Caco-2 (cell line): Measurements from ENCODE around the gene MPPED2. TPM values are rescaled to one million over a fixed set of nuclear protein-coding genes. Genes with fewer than 3 reads are reported as not detected.

ENCODE experiments used
- BruUV-seq: library from RNA; stranded (reverse); fragments of 400-500 nt; replicated peaks from 2 replicates; lab custom pipeline; 2021; lab: Mats Ljungman, UMichigan
- CTCF ChIA-PET: fragments of 300-600 bp; sonication (Branson Sonifier 250); formaldehyde crosslinking; loops from one replicate; lab custom pipeline; 2022; ENCODE audit warnings: antibody characterized with exemption; lab: Charles Lee
- POLR2A ChIA-PET: fragments of 300-600 bp; sonication (Branson Sonifier 250); formaldehyde crosslinking; loops from one replicate; lab custom pipeline; 2022; ENCODE audit warnings: antibody characterized with exemption; lab: Charles Lee
- DNase-seq, 2 experiments: peaks; one replicate each; pipeline versions ENCODE4 v3.0.0 to v3.0.0-alpha.2; 2020 to 2022
- H3K27me3 ChIP-seq: replicated peaks from 2 replicates; pipeline ENCODE4 v1.6.0; 2011; ENCODE audit warnings: low read length; ENCODE audit not compliant: control insufficient read depth, insufficient read depth
- H3K36me3 ChIP-seq: 2 replicates; pipeline ENCODE4 v1.5.1; 2011; ENCODE audit warnings: low read length; ENCODE audit not compliant: control insufficient read depth, insufficient read depth
- H3K4me1 ChIP-seq: fragments of 250-450 bp; sonication (Bioruptor Pico); 2 replicates; pipeline ENCODE4 v1.5.1; 2020; ENCODE audit warnings: mild to moderate bottlenecking
- H3K4me3 ChIP-seq: 2 replicates; pipeline ENCODE4 v1.5.1; 2011; ENCODE audit warnings: low read depth, mild to moderate bottlenecking, control low read depth, low read length
- H3K9me3 ChIP-seq: fragments of 250-450 bp; sonication (Bioruptor Pico); 2 replicates; pipeline ENCODE4 v1.5.1; 2020; ENCODE audit warnings: mild to moderate bottlenecking, moderate library complexity
- H3K27ac Mint-ChIP-seq: one replicate; pipeline ENCODE4 v1.8.0; 2022; ENCODE audit warnings: mixed read lengths; ENCODE audit not compliant: unreplicated experiment
- H3K27me3 Mint-ChIP-seq: one replicate; pipeline ENCODE4 v1.8.0; 2022; ENCODE audit warnings: mixed read lengths; ENCODE audit not compliant: insufficient read depth, unreplicated experiment
- H3K36me3 Mint-ChIP-seq: one replicate; pipeline ENCODE4 v1.8.0; 2022; ENCODE audit warnings: mild to moderate bottlenecking, mixed read lengths; ENCODE audit not compliant: insufficient read depth, unreplicated experiment
- H3K4me1 Mint-ChIP-seq: one replicate; pipeline ENCODE4 v1.8.0; 2022; ENCODE audit warnings: low read depth, mixed read lengths; ENCODE audit not compliant: unreplicated experiment
- H3K4me3 Mint-ChIP-seq: one replicate; pipeline ENCODE4 v1.8.0; 2022; ENCODE audit warnings: mild to moderate bottlenecking, moderate library complexity, mixed read lengths; ENCODE audit not compliant: unreplicated experiment
- H3K9me3 Mint-ChIP-seq: one replicate; pipeline ENCODE4 v1.8.0; 2022; ENCODE audit warnings: mixed read lengths; ENCODE audit not compliant: unreplicated experiment
- intact Hi-C: fragments of 100-400 bp; cut with micrococcal nuclease; formaldehyde crosslinking; loops from one replicate; pipeline ENCODE4 v1.10.0; 2022; ENCODE audit not compliant: unreplicated experiment
- total RNA-seq: library from RNA; stranded (reverse); gene quantifications from 2 replicates; pipeline ENCODE4 v1.2.3, GENCODE V29; 2022
- TF ChIP-seq, protein P1 (sequence below), 2 experiments: fragments of 200-600 bp in 1 of 2; IDR thresholded peaks; 1 replicate in 1 of 2; 2 replicates in 1 of 2; pipeline versions ENCODE4 v1.5.1 to v1.8.0; 2011 to 2022; ENCODE audit warnings: antibody characterized with exemption in 1 of 2, control low read depth in 1 of 2, inconsistent platforms in 1 of 2, low read depth in 1 of 2, low read length in 1 of 2, mild to moderate bottlenecking in 1 of 2, moderate library complexity in 1 of 2; ENCODE audit not compliant: insufficient read depth in 1 of 2, severe bottlenecking in 1 of 2, unreplicated experiment in 1 of 2

Gene MPPED2
- total RNA-seq, 1 experiment from 2014 or later, result not detected

DNA sequence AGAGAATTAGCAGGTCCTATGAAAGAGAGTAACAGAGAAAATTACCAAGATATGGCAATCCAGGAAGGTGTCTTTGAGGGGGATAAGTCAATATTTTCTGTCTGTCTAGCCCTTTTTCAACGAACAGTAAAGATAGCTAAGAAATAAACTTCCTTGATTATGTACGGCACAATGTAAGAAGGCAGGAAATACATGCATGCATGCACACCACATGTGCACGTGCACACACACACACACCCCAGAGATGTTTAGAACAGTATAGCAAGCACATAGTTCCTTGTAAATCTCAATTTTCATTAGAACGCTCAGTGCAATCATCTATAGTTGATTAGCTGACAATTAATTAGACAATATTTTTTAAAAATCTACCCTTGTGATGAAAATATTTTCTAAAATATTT, 74.7 kb downstream of the MPPED2 start:
- BruUV-seq, result no TSS peak
- TF ChIP-seq, protein P1, sequence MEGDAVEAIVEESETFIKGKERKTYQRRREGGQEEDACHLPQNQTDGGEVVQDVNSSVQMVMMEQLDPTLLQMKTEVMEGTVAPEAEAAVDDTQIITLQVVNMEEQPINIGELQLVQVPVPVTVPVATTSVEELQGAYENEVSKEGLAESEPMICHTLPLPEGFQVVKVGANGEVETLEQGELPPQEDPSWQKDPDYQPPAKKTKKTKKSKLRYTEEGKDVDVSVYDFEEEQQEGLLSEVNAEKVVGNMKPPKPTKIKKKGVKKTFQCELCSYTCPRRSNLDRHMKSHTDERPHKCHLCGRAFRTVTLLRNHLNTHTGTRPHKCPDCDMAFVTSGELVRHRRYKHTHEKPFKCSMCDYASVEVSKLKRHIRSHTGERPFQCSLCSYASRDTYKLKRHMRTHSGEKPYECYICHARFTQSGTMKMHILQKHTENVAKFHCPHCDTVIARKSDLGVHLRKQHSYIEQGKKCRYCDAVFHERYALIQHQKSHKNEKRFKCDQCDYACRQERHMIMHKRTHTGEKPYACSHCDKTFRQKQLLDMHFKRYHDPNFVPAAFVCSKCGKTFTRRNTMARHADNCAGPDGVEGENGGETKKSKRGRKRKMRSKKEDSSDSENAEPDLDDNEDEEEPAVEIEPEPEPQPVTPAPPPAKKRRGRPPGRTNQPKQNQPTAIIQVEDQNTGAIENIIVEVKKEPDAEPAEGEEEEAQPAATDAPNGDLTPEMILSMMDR (IDR thresholded peaks at IDR 0.05; ENCODE audit: insufficient read depth in 1 of 2, low read depth in 1 of 2, low read length in 1 of 2, severe bottlenecking in 1 of 2, unreplicated experiment in 1 of 2), result no peak
- no peak overlapping the region for H3K27ac Mint-ChIP-seq

DNA sequence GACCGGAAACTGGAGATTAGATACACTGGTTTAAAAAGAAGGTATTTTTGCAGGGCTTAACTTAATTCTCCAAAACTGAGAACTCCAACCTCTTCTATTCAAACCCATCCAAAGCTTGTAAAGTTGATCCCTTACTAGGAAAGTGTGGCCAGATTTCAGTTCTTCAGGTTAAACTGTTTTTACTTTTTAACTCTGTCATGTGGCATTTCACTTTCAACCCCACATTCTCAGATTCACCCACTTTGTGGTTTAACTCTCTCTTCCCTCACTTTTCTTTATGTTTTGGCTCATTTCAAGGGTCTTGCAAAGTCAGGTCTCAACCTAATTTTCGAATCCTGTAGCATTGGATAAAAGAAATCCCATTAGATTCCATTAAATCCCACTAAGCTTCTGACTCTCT, 75.4 kb downstream of the MPPED2 start:
- POLR2A ChIA-PET, result no interaction called here
- Mint-ChIP-seq H3K4me1 (no peaks in the 10 kb centered on the region), H3K36me3 (no peaks in the 10 kb centered on the region), H3K9me3 (no peaks in the 10 kb centered on the region), H3K27ac (no peak overlapping the region), H3K4me3 (no peak overlapping the region), H3K27me3 (peaks cover 2% of the 10 kb centered on the region)
- Histone ChIP-seq H3K9me3 (no peaks in the 10 kb centered on the region), H3K4me1 (no peaks in the 10 kb centered on the region), H3K4me3 (no peak overlapping the region), H3K36me3 (no peaks in the 10 kb centered on the region), H3K27me3 (no peaks in the 10 kb centered on the region)
- intact Hi-C loops, result no loop called here
- BruUV-seq, result no TSS peak
- CTCF ChIA-PET, result no interaction called here
- TF ChIP-seq, protein P1 (IDR thresholded peaks at IDR 0.05; ENCODE audit: insufficient read depth in 1 of 2, low read depth in 1 of 2, low read length in 1 of 2, severe bottlenecking in 1 of 2, unreplicated experiment in 1 of 2), result no peak
- DNase-seq, result no peak

More for the DNA sequence above, 74.7 kb downstream of the MPPED2 start:
- H3K4me3 ChIP-seq, result no peak overlapping the region
- H3K4me3 Mint-ChIP-seq, result no peak overlapping the region
- no peaks in the 10 kb centered on the region for H3K4me1 ChIP-seq
- no peaks in the 10 kb centered on the region for H3K9me3 Mint-ChIP-seq
- no peaks in the 10 kb centered on the region for H3K4me1 Mint-ChIP-seq
- no peaks in the 10 kb centered on the region for H3K36me3 Mint-ChIP-seq
- no peaks in the 10 kb centered on the region for H3K36me3 ChIP-seq
- H3K27me3 Mint-ChIP-seq, result peaks cover 2% of the 10 kb centered on the region
- no peaks in the 10 kb centered on the region for H3K27me3 ChIP-seq
- no peaks in the 10 kb centered on the region for H3K9me3 ChIP-seq
- POLR2A ChIA-PET, result no interaction called here
- DNase-seq, result no peak
- intact Hi-C loops, result no loop called here
- CTCF ChIA-PET, result no interaction called here

DNA sequence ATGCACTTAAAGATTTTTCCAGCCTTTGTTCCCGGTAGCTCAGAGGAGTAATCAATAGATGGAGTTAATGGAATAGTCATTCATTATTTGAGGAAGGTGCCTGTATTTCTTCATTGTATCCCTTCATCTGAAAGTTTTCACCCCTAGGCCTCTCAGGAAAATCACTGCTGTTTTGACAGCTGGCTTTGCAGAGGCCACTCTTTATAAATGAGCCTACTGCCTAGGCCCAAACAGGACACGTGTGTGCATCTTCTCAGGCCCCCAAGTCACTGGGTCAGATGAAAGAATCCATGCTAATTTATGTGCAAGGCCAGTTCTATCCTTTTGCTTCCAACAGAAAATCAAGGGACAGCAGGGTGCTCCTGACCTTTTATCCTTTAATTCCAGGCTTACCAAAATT, 76.8 kb downstream of the MPPED2 start:
- H3K4me1 ChIP-seq, result no peaks in the 10 kb centered on the region
- BruUV-seq, result no TSS peak
- intact Hi-C loops, result no loop called here
- Mint-ChIP-seq H3K9me3 (no peaks in the 10 kb centered on the region), H3K27ac (no peak overlapping the region), H3K4me3 (no peak overlapping the region), H3K4me1 (no peaks in the 10 kb centered on the region), H3K36me3 (no peaks in the 10 kb centered on the region), H3K27me3 (peaks cover 9% of the 10 kb centered on the region)
- H3K9me3 ChIP-seq, result no peaks in the 10 kb centered on the region
- DNase-seq, result no peak
- ChIA-PET POLR2A (no interaction called here), CTCF (no interaction called here)
- H3K27me3 ChIP-seq, result no peaks in the 10 kb centered on the region
- TF ChIP-seq, protein P1 (IDR thresholded peaks at IDR 0.05; ENCODE audit: insufficient read depth in 1 of 2, low read depth in 1 of 2, low read length in 1 of 2, severe bottlenecking in 1 of 2, unreplicated experiment in 1 of 2), result no peak
- no peaks in the 10 kb centered on the region for H3K36me3 ChIP-seq
- no peak overlapping the region for H3K4me3 ChIP-seq
